HPDE6-E6E7 (cell line): ENCODE measurements around the gene ANO3.

ENCODE experiments used
- DNase-seq: peaks from one replicate; pipeline ENCODE4 v3.0.0; 2011; ENCODE audit warnings: missing footprints; ENCODE audit errors: extremely low spot score

Gene ANO3

GRCh38 chr11:26708736-26709456 lies 377.0 kb downstream of the ANO3 start:
- DNase-seq, result no peak

- DNase-seq, result no peak
Observed at GRCh38 chr11:26710489-26710888, 378.6 kb downstream of the ANO3 start.

- no peak for DNase-seq
Observed at GRCh38 chr11:26712497-26712896, 380.6 kb downstream of the ANO3 start.
